ENCODE measurements around the gene CDKL4.

CDKL4 gene

GRCh38 chr2:39234754-39235153 is 9.0 kb downstream of the CDKL4 start:
- Histone ChIP-seq H3K9me3 (ENCODE audit: control extremely low read depth in 1 of 5, control insufficient read depth in 4 of 5, insufficient read depth in 2 of 5, low read depth in 1 of 5, low read length in 4 of 5) (peaks cover 0 to 7% (median 0%) of the 10 kb centered on the region in 5 experiments), H3K4me1 (ENCODE audit: control extremely low read depth in 1 of 4, control insufficient read depth in 4 of 4, insufficient read depth in 4 of 4, low read length in 3 of 4) (no peaks in the 10 kb centered on the region), H3K27ac (ENCODE audit: insufficient read depth in 1 of 2, low read depth in 1 of 2, low read length in 2 of 2, poor library complexity in 1 of 2, severe bottlenecking in 2 of 2) (no peak overlapping the region), H3K4me3 (ENCODE audit: control insufficient read depth in 1 of 7, extremely low read depth in 1 of 7, insufficient read depth in 4 of 7, low read depth in 2 of 7, low read length in 6 of 7) (no peak overlapping the region), H3K36me3 (ENCODE audit: control insufficient read depth in 4 of 4, insufficient read depth in 4 of 4, low read length in 3 of 4) (no peaks in the 10 kb centered on the region), H3K27me3 (replicated peaks in 2 of 5; ENCODE audit: control insufficient read depth in 4 of 5, insufficient read depth in 5 of 5, low read length in 4 of 5) (no peaks in the 10 kb centered on the region)
- POLR2A ChIA-PET: no interaction called here
- CTCF ChIA-PET: interaction anchor here (0.7 to 2.1 kb wide), 3 partner anchors 176 to 468 kb away, joined by 3 to 11 read pairs (median 4); no protein-coding TSS in a partner anchor
- peak in 1 of 3 donors; percentile 10 for DNase-seq
- WGBS (ENCODE audit: insufficient coverage): no CpG with 5 or more reads among the region's 1 CpG

- POLR2A ChIA-PET: no interaction called here
Observed at GRCh38 chr2:39232141-39232540, 11.6 kb downstream of the CDKL4 start.

GRCh38 chr2:39228413-39229209 is 15.2 kb downstream of the CDKL4 start:
- DNase-seq: peak; percentile 45 to 82 (median 79)
- CTCF ChIA-PET: interaction anchor here (0.7 to 9.7 kb wide), 34 partner anchors 10 to 289 kb away, joined by 3 to 198 read pairs (median 4); partner anchors contain the start of genes CDKL4 and SOS1
- H3K9me3 ChIP-seq (ENCODE audit: control extremely low read depth in 1 of 5, control insufficient read depth in 4 of 5, insufficient read depth in 2 of 5, low read depth in 1 of 5, low read length in 4 of 5): no peaks in the 10 kb centered on the region
- 3% methylated on average over 4 of the region's 19 CpGs for WGBS (ENCODE audit: insufficient coverage)
- H3K27ac ChIP-seq (ENCODE audit: insufficient read depth in 1 of 2, low read depth in 1 of 2, low read length in 2 of 2, poor library complexity in 1 of 2, severe bottlenecking in 2 of 2): peak overlapping the region; percentile 21 to 47
- no peaks in the 10 kb centered on the region for H3K36me3 ChIP-seq (ENCODE audit: control insufficient read depth in 4 of 4, insufficient read depth in 4 of 4, low read length in 3 of 4)
- POLR2A ChIA-PET: interaction anchor here (0.5 to 2.2 kb wide), 3 partner anchors 58 to 108 kb away, joined by 3 to 8 read pairs (median 5); partner anchors contain the start of gene SOS1
- H3K27me3 ChIP-seq (replicated peaks in 2 of 5; ENCODE audit: control insufficient read depth in 4 of 5, insufficient read depth in 5 of 5, low read length in 4 of 5): no peaks in the 10 kb centered on the region
- peaks cover 4 to 19% (median 12%) of the 10 kb centered on the region in 4 experiments for H3K4me1 ChIP-seq (ENCODE audit: control extremely low read depth in 1 of 4, control insufficient read depth in 4 of 4, insufficient read depth in 4 of 4, low read length in 3 of 4)
- H3K4me3 ChIP-seq (ENCODE audit: control insufficient read depth in 1 of 7, extremely low read depth in 1 of 7, insufficient read depth in 4 of 7, low read depth in 2 of 7, low read length in 6 of 7): peak overlapping the region in 6 of 7 experiments; percentile 55 to 80 (median 66)

More at GRCh38 chr2:39232141-39232540, 11.6 kb downstream of the CDKL4 start:
- H3K9me3 ChIP-seq (ENCODE audit: control extremely low read depth in 1 of 5, control insufficient read depth in 4 of 5, insufficient read depth in 2 of 5, low read depth in 1 of 5, low read length in 4 of 5): peaks cover 0 to 7% (median 0%) of the 10 kb centered on the region in 5 experiments
- CTCF ChIA-PET: interaction anchor here (0.7 to 9.7 kb wide), 4 partner anchors 40 to 285 kb away, joined by 3 to 198 read pairs (median 4); no protein-coding TSS in a partner anchor
- H3K36me3 ChIP-seq (ENCODE audit: control insufficient read depth in 4 of 4, insufficient read depth in 4 of 4, low read length in 3 of 4): no peaks in the 10 kb centered on the region
- no peak overlapping the region for H3K4me3 ChIP-seq (ENCODE audit: control insufficient read depth in 1 of 7, extremely low read depth in 1 of 7, insufficient read depth in 4 of 7, low read depth in 2 of 7, low read length in 6 of 7)
- no peak for DNase-seq
- no peaks in the 10 kb centered on the region for H3K27me3 ChIP-seq (replicated peaks in 2 of 5; ENCODE audit: control insufficient read depth in 4 of 5, insufficient read depth in 5 of 5, low read length in 4 of 5)
- H3K27ac ChIP-seq (ENCODE audit: insufficient read depth in 1 of 2, low read depth in 1 of 2, low read length in 2 of 2, poor library complexity in 1 of 2, severe bottlenecking in 2 of 2): no peak overlapping the region
- peaks cover 4 to 19% (median 12%) of the 10 kb centered on the region in 4 experiments for H3K4me1 ChIP-seq (ENCODE audit: control extremely low read depth in 1 of 4, control insufficient read depth in 4 of 4, insufficient read depth in 4 of 4, low read length in 3 of 4)

GRCh38 chr2:39227628-39228412 is 15.9 kb downstream of the CDKL4 start:
- DNase-seq: peak; percentile 75 to 88 (median 87)
- Histone ChIP-seq H3K36me3 (ENCODE audit: control insufficient read depth in 4 of 4, insufficient read depth in 4 of 4, low read length in 3 of 4) (no peaks in the 10 kb centered on the region), H3K9me3 (ENCODE audit: control extremely low read depth in 1 of 5, control insufficient read depth in 4 of 5, insufficient read depth in 2 of 5, low read depth in 1 of 5, low read length in 4 of 5) (no peaks in the 10 kb centered on the region), H3K4me3 (ENCODE audit: control insufficient read depth in 1 of 7, extremely low read depth in 1 of 7, insufficient read depth in 4 of 7, low read depth in 2 of 7, low read length in 6 of 7) (peak overlapping the region in 6 of 7 experiments; percentile 55 to 80 (median 66)), H3K27ac (ENCODE audit: insufficient read depth in 1 of 2, low read depth in 1 of 2, low read length in 2 of 2, poor library complexity in 1 of 2, severe bottlenecking in 2 of 2) (peak overlapping the region in 1 of 2 experiments; percentile 47), H3K4me1 (ENCODE audit: control extremely low read depth in 1 of 4, control insufficient read depth in 4 of 4, insufficient read depth in 4 of 4, low read length in 3 of 4) (peaks cover 4 to 19% (median 12%) of the 10 kb centered on the region in 4 experiments), H3K27me3 (replicated peaks in 2 of 5; ENCODE audit: control insufficient read depth in 4 of 5, insufficient read depth in 5 of 5, low read length in 4 of 5) (no peaks in the 10 kb centered on the region)
- ChIA-PET POLR2A (interaction anchor here (1.1 to 2.2 kb wide), 2 partner anchors 103 to 107 kb away, joined by 3 to 8 read pairs; partner anchors contain the start of gene SOS1), CTCF (interaction anchor here (0.7 to 9.7 kb wide), 14 partner anchors 9 to 280 kb away, joined by 3 to 198 read pairs (median 4); partner anchors contain the start of gene SOS1)
- WGBS (ENCODE audit: insufficient coverage): 17% methylated on average over 8 of the region's 9 CpGs

- H3K9me3 ChIP-seq (ENCODE audit: control extremely low read depth in 1 of 5, control insufficient read depth in 4 of 5, insufficient read depth in 2 of 5, low read depth in 1 of 5, low read length in 4 of 5): no peaks in the 10 kb centered on the region
- H3K27me3 ChIP-seq (replicated peaks in 2 of 5; ENCODE audit: control insufficient read depth in 4 of 5, insufficient read depth in 5 of 5, low read length in 4 of 5): no peaks in the 10 kb centered on the region
- no peak for DNase-seq
- H3K27ac ChIP-seq (ENCODE audit: insufficient read depth in 1 of 2, low read depth in 1 of 2, low read length in 2 of 2, poor library complexity in 1 of 2, severe bottlenecking in 2 of 2): no peak overlapping the region
- WGBS (ENCODE audit: insufficient coverage): no CpG with 5 or more reads among the region's 1 CpG
- no peak overlapping the region for H3K4me3 ChIP-seq (ENCODE audit: control insufficient read depth in 1 of 7, extremely low read depth in 1 of 7, insufficient read depth in 4 of 7, low read depth in 2 of 7, low read length in 6 of 7)
- ChIA-PET CTCF (interaction anchor here (1.4 to 9.7 kb wide), 5 partner anchors 14 to 162 kb away, joined by 3 to 198 read pairs (median 6); partner anchors contain the start of gene SOS1), POLR2A (no interaction called here)
- H3K4me1 ChIP-seq (ENCODE audit: control extremely low read depth in 1 of 4, control insufficient read depth in 4 of 4, insufficient read depth in 4 of 4, low read length in 3 of 4): peaks cover 4 to 19% (median 12%) of the 10 kb centered on the region in 4 experiments
- no peaks in the 10 kb centered on the region for H3K36me3 ChIP-seq (ENCODE audit: control insufficient read depth in 4 of 4, insufficient read depth in 4 of 4, low read length in 3 of 4)
Observed at GRCh38 chr2:39225567-39225966, 18.2 kb downstream of the CDKL4 start.

GRCh38 chr2:39223909-39224308 is 19.9 kb downstream of the CDKL4 start:
- Histone ChIP-seq H3K27me3 (replicated peaks in 2 of 5; ENCODE audit: control insufficient read depth in 4 of 5, insufficient read depth in 5 of 5, low read length in 4 of 5) (no peaks in the 10 kb centered on the region), H3K36me3 (ENCODE audit: control insufficient read depth in 4 of 4, insufficient read depth in 4 of 4, low read length in 3 of 4) (no peaks in the 10 kb centered on the region), H3K27ac (ENCODE audit: insufficient read depth in 1 of 2, low read depth in 1 of 2, low read length in 2 of 2, poor library complexity in 1 of 2, severe bottlenecking in 2 of 2) (no peak overlapping the region), H3K4me1 (ENCODE audit: control extremely low read depth in 1 of 4, control insufficient read depth in 4 of 4, insufficient read depth in 4 of 4, low read length in 3 of 4) (peaks cover 4 to 14% (median 10%) of the 10 kb centered on the region in 4 experiments), H3K9me3 (ENCODE audit: control extremely low read depth in 1 of 5, control insufficient read depth in 4 of 5, insufficient read depth in 2 of 5, low read depth in 1 of 5, low read length in 4 of 5) (no peaks in the 10 kb centered on the region), H3K4me3 (ENCODE audit: control insufficient read depth in 1 of 7, extremely low read depth in 1 of 7, insufficient read depth in 4 of 7, low read depth in 2 of 7, low read length in 6 of 7) (no peak overlapping the region)
- CTCF ChIA-PET: interaction anchor here (2.4 to 9.7 kb wide), 2 partner anchors 103 to 160 kb away, joined by 13 to 198 read pairs; partner anchors contain the start of gene SOS1
- POLR2A ChIA-PET: no interaction called here
- no peak for DNase-seq
- no CpG with 5 or more reads among the region's 1 CpG for WGBS (ENCODE audit: insufficient coverage)
